GM23248 (cell line): ENCODE data around the gene WFDC1. TPM values are rescaled to one million over a fixed set of nuclear protein-coding genes. Genes with fewer than 3 reads are reported as not detected.

Experiments
- DNase-seq: peaks from one replicate; pipeline ENCODE4 v3.0.0-alpha.2; 2015
- H2AFZ ChIP-seq: fragments of 200-600 bp; sonication (generic); 2 replicates; pipeline ENCODE4 v1.6.1; 2016; ENCODE audit warnings: antibody characterized with exemption
- H3F3A ChIP-seq: fragments of 200-600 bp; sonication (generic); 2 replicates; pipeline ENCODE4 v1.6.1; 2016; ENCODE audit warnings: mild to moderate bottlenecking, antibody characterized with exemption, mixed run types; ENCODE audit not compliant: insufficient read depth
- H3K27ac ChIP-seq: fragments of 200-600 bp; sonication (generic); 2 replicates; pipeline ENCODE4 v1.5.1; 2016; ENCODE audit warnings: mild to moderate bottlenecking
- H3K27me3 ChIP-seq: fragments of 200-600 bp; sonication (generic); replicated peaks from 2 replicates; pipeline ENCODE4 v1.6.1; 2016; ENCODE audit warnings: mild to moderate bottlenecking; ENCODE audit not compliant: insufficient read depth
- H3K36me3 ChIP-seq: fragments of 200-600 bp; sonication (generic); 2 replicates; pipeline ENCODE4 v1.6.1; 2016; ENCODE audit warnings: low read depth, mild to moderate bottlenecking
- H3K4me1 ChIP-seq: fragments of 200-600 bp; sonication (generic); 2 replicates; pipeline ENCODE4 v1.6.1; 2016; ENCODE audit warnings: mild to moderate bottlenecking; ENCODE audit not compliant: insufficient read depth
- H3K4me2 ChIP-seq: fragments of 200-600 bp; sonication (generic); one replicate; pipeline ENCODE4 v1.6.1; 2016; ENCODE audit warnings: mild to moderate bottlenecking; ENCODE audit not compliant: unreplicated experiment
- H3K4me3 ChIP-seq: fragments of 200-600 bp; sonication (generic); 2 replicates; pipeline ENCODE4 v1.5.1; 2016; ENCODE audit warnings: mild to moderate bottlenecking
- H3K79me2 ChIP-seq: fragments of 200-600 bp; sonication (generic); 2 replicates; pipeline ENCODE4 v1.6.1; 2016; ENCODE audit warnings: mild to moderate bottlenecking; ENCODE audit not compliant: insufficient read depth
- H3K9ac ChIP-seq: fragments of 200-600 bp; sonication (generic); 2 replicates; pipeline ENCODE4 v1.6.1; 2016; ENCODE audit warnings: mild to moderate bottlenecking
- H3K9me2 ChIP-seq: fragments of 200-600 bp; sonication (generic); 2 replicates; pipeline ENCODE4 v1.6.1; 2016; ENCODE audit warnings: mixed run types, mild to moderate bottlenecking, moderate library complexity; ENCODE audit not compliant: insufficient read depth
- H3K9me3 ChIP-seq: fragments of 200-600 bp; sonication (generic); one replicate; pipeline ENCODE4 v1.6.1; 2017; ENCODE audit warnings: low read depth
- H4K20me1 ChIP-seq: fragments of 200-600 bp; sonication (generic); 2 replicates; pipeline ENCODE4 v1.6.0; 2016; ENCODE audit not compliant: insufficient read depth
- EZH2 ChIP-seq: fragments of 200-600 bp; sonication (generic); IDR thresholded peaks from 2 replicates; pipeline ENCODE4 v1.6.1; 2018; ENCODE audit warnings: antibody characterized with exemption, mild to moderate bottlenecking; ENCODE audit not compliant: insufficient read depth, poor library complexity, severe bottlenecking
- EZH2phosphoT487 ChIP-seq: fragments of 200-600 bp; sonication (generic); IDR thresholded peaks from 2 replicates; pipeline ENCODE4 v1.6.1; 2018; ENCODE audit warnings: antibody characterized with exemption, moderate library complexity, mild to moderate bottlenecking, low read depth; ENCODE audit not compliant: insufficient read depth
- WGBS, 2 experiments: methylation state at CpG; one replicate each; pipeline ENCODE4 v1.1.6; 2015 to 2017; ENCODE audit warnings: low lambda C conversion rate in 2 of 2, low coverage in 1 of 2; ENCODE audit errors: missing lambda C conversion rate in 2 of 2; 5-methylcytosine and 5-hydroxymethylcytosine counted together
- in situ Hi-C: fragments of 300-500 bp; cut with MboI; formaldehyde crosslinking; loops from 2 replicates; pipeline ENCODE4 v1.15.0; 2020
- polyA plus RNA-seq: library from polyadenylated mRNA; unstranded; fragments of >200 nt; fragmentation: Nextera tagmentation; extraction: Ambion mirVana; gene quantifications from 2 replicates; pipeline ENCODE4 v1.2.1, GENCODE V29; 2016
- total RNA-seq: library from RNA; depleted of rRNA; stranded (reverse); fragments of >200 nt; shearing (Covaris generic); gene quantifications from 2 replicates; pipeline ENCODE4 v1.2.3, GENCODE V29; 2014

Gene WFDC1
- total and polyA plus RNA-seq, 2 experiments from 2014 or later = 0.35 to 0.76 TPM

GRCh38 chr16:84318091-84318975, 23.7 kb downstream of the WFDC1 start:
- H3K4me1 ChIP-seq = no peaks in the 10 kb centered on the region
- in situ Hi-C loops = no loop called here
- H2AFZ ChIP-seq = no peak overlapping the region
- peaks cover 30% of the 10 kb centered on the region for H3K27me3 ChIP-seq
- no peaks in the 10 kb centered on the region for H3K36me3 ChIP-seq
- H3K9me2 ChIP-seq = no peaks in the 10 kb centered on the region
- H3K79me2 ChIP-seq = no peaks in the 10 kb centered on the region
- no peaks in the 10 kb centered on the region for H3F3A ChIP-seq
- H4K20me1 ChIP-seq = no peaks in the 10 kb centered on the region
- H3K9me3 ChIP-seq = no peaks in the 10 kb centered on the region
- 55 to 61% methylated on average over 19 of the region's 19 CpGs for WGBS, 2 experiments
- TF ChIP-seq EZH2phosphoT487 (no peak), EZH2 (no peak)
- H3K27ac ChIP-seq = no peak overlapping the region
- H3K4me2 ChIP-seq = no peak overlapping the region
- no peak for DNase-seq
- H3K4me3 ChIP-seq = no peak overlapping the region
- H3K9ac ChIP-seq = no peak overlapping the region

GRCh38 chr16:84319146-84319760, 24.6 kb downstream of the WFDC1 start:
- H3K36me3 ChIP-seq = no peaks in the 10 kb centered on the region
- H3K4me3 ChIP-seq = no peak overlapping the region
- in situ Hi-C loops = no loop called here
- no peaks in the 10 kb centered on the region for H3K79me2 ChIP-seq
- no peaks in the 10 kb centered on the region for H3F3A ChIP-seq
- DNase-seq = no peak
- no peaks in the 10 kb centered on the region for H3K9me3 ChIP-seq
- no peaks in the 10 kb centered on the region for H3K9me2 ChIP-seq
- no peak overlapping the region for H3K4me2 ChIP-seq
- H4K20me1 ChIP-seq = no peaks in the 10 kb centered on the region
- TF ChIP-seq EZH2phosphoT487 = no peak
- H3K27ac ChIP-seq = no peak overlapping the region
- H3K4me1 ChIP-seq = no peaks in the 10 kb centered on the region
- peaks cover 22% of the 10 kb centered on the region for H3K27me3 ChIP-seq
- no peak overlapping the region for H3K9ac ChIP-seq
- H2AFZ ChIP-seq = no peak overlapping the region
- 76 to 77% methylated on average over 19 to 23 of the region's 24 CpGs for WGBS, 2 experiments

GRCh38 chr16:84320511-84320910, 25.8 kb downstream of the WFDC1 start:
- Histone ChIP-seq H3K79me2 (no peaks in the 10 kb centered on the region), H3K4me2 (no peak overlapping the region), H3K9ac (no peak overlapping the region), H3K36me3 (no peaks in the 10 kb centered on the region), H2AFZ (no peak overlapping the region), H3K9me2 (no peaks in the 10 kb centered on the region), H3K9me3 (no peaks in the 10 kb centered on the region), H3K4me3 (no peak overlapping the region), H3K27ac (no peak overlapping the region), H3K27me3 (peaks cover 22% of the 10 kb centered on the region), H3K4me1 (no peaks in the 10 kb centered on the region), H3F3A (no peaks in the 10 kb centered on the region), H4K20me1 (no peaks in the 10 kb centered on the region)
- in situ Hi-C loops = no loop called here
- TF ChIP-seq EZH2phosphoT487 (no peak), EZH2 (no peak)
- no peak for DNase-seq
- WGBS, 2 experiments = 64 to 70% methylated on average over 5 of the region's 5 CpGs

GRCh38 chr16:84321932-84322331, 27.3 kb downstream of the WFDC1 start:
- Histone ChIP-seq H4K20me1 (no peaks in the 10 kb centered on the region), H3K9me2 (no peaks in the 10 kb centered on the region), H2AFZ (no peak overlapping the region), H3K4me1 (no peaks in the 10 kb centered on the region), H3K4me2 (no peak overlapping the region), H3K36me3 (no peaks in the 10 kb centered on the region), H3K9ac (no peak overlapping the region), H3K79me2 (no peaks in the 10 kb centered on the region), H3F3A (no peaks in the 10 kb centered on the region), H3K4me3 (no peak overlapping the region), H3K27me3 (peaks cover 22% of the 10 kb centered on the region), H3K9me3 (no peaks in the 10 kb centered on the region), H3K27ac (no peak overlapping the region)
- WGBS, 2 experiments = 30 to 38% methylated on average over 4 of the region's 4 CpGs
- TF ChIP-seq EZH2 (no peak), EZH2phosphoT487 (no peak)
- in situ Hi-C loops = no loop called here
- no peak for DNase-seq
